DOHH2 (cell line): Measurements from ENCODE around the gene HIBADH.

Source experiments
- EZH2phosphoT487 ChIP-seq: fragments of 200-600 bp; sonication (generic); IDR thresholded peaks from 2 replicates; pipeline ENCODE4 v1.6.1; 2017; ENCODE audit warnings: borderline replicate concordance, mild to moderate bottlenecking, antibody characterized with exemption, low read length, moderate library complexity, mixed read lengths
- TF ChIP-seq, protein P1 (sequence below): fragments of 200-600 bp; sonication (generic); IDR thresholded peaks from one replicate; pipeline ENCODE4 v1.5.1; 2014; ENCODE audit warnings: antibody characterized with exemption, mild to moderate bottlenecking, low read depth, low read length; ENCODE audit not compliant: poor library complexity, severe bottlenecking

DNA sequence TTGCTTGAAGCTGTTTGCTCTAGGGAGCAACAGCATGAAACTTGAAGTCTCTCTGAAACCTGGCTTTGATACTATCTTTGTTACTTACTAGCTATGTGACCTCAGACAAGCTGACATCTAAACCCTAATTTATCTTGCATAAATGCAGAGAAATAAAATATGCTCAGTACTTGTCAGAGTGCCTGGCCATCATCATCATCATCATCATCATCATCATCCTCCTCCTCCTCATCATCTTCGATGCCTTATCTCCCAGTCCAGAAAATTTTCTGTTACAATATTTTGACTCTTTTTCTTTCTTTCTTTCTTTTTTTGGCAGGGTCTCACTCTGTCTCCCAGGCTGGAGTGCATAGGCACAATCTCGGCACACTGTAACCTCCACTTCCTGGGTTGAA lies 42.5 kb upstream of the HIBADH start:
- TF ChIP-seq, protein P1, sequence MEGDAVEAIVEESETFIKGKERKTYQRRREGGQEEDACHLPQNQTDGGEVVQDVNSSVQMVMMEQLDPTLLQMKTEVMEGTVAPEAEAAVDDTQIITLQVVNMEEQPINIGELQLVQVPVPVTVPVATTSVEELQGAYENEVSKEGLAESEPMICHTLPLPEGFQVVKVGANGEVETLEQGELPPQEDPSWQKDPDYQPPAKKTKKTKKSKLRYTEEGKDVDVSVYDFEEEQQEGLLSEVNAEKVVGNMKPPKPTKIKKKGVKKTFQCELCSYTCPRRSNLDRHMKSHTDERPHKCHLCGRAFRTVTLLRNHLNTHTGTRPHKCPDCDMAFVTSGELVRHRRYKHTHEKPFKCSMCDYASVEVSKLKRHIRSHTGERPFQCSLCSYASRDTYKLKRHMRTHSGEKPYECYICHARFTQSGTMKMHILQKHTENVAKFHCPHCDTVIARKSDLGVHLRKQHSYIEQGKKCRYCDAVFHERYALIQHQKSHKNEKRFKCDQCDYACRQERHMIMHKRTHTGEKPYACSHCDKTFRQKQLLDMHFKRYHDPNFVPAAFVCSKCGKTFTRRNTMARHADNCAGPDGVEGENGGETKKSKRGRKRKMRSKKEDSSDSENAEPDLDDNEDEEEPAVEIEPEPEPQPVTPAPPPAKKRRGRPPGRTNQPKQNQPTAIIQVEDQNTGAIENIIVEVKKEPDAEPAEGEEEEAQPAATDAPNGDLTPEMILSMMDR, result no peak
- no peak for TF ChIP-seq EZH2phosphoT487
